ENCODE results near the gene RAB40C.

GRCh38 chr16:559411-560203 lies 30.3 kb upstream of the RAB40C start:
- TF ChIP-seq POLR2AphosphoS5 (IDR thresholded peaks at IDR 0.05) (no peak), CTCF (IDR thresholded peaks at IDR 0.05) (no peak), EP300 (IDR thresholded peaks at IDR 0.05) (no peak), POLR2A (IDR thresholded peaks at IDR 0.05) (no peak)

All from sigmoid colon (tissue), 4 donors.